ENCODE results near the gene PIBF1. TPM values are rescaled to one million over a fixed set of nuclear protein-coding genes. Genes with fewer than 3 reads are reported as not detected.

PIBF1 gene
- total RNA-seq, 2 experiments from 2014 or later = 19.1 to 21.8 TPM

DNA sequence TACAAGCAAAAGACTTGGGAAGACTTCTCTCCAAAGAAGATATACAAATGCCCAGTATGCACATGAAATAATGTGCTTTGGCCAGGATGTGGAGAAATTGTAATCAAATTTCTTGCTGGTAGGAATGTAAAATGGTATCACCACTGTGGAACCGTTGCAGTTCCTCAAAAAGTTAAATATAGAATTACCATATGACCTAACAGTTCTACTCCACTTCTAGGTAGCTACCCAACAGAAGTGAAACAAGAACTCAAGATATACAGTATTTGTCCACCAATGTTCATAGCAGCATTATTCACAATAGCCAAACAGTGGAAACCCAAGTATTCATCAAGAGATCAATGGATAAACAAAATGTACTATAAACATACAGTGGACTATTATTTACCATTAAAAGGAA lies 181.8 kb downstream of the PIBF1 start:
- POLR2A ChIA-PET = no interaction called here
- Mint-ChIP-seq H3K9me3 (no peaks in the 10 kb centered on the region), H3K36me3 (ENCODE audit: low read depth) (peaks cover 2% of the 10 kb centered on the region), H3K4me3 (no peak overlapping the region), H3K4me1 (no peaks in the 10 kb centered on the region), H3K27me3 (no peaks in the 10 kb centered on the region), H3K27ac (no peak overlapping the region)
- CTCF ChIA-PET = no interaction called here
- DNase-seq = no peak

DNA sequence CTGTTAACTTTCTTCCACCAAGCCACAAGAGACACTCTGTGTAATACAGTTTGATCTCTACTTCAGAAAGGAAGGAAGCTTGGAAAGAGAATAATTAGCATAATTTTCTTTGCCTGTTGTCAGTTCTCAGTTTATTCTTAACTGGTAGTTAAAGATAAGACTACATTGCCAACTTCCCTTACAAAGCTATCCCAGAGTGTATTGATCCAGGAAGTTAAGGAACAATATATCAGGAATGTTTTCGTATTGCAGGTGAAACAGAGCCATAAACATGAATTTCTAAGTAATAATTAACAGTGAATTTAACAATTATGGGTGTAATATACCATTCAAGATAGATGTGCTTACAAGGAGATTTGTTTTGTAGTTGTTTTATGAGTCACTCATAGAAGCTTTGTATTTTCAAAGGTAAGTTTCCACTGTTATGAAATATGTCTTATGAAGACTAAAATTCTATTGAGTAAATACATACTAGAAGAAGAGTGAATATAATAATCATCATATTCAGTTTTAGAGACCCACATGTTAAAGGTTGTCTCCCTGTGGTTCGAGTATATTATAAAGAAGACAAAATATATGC lies 188.5 kb downstream of the PIBF1 start:
- no peak for DNase-seq
- CTCF ChIA-PET = no interaction called here
- H3K4me1 Mint-ChIP-seq = no peaks in the 10 kb centered on the region
- H3K27ac Mint-ChIP-seq = no peak overlapping the region
- no peaks in the 10 kb centered on the region for H3K27me3 Mint-ChIP-seq
- POLR2A ChIA-PET = no interaction called here
- no peaks in the 10 kb centered on the region for H3K9me3 Mint-ChIP-seq
- no peak overlapping the region for H3K4me3 Mint-ChIP-seq
- H3K36me3 Mint-ChIP-seq (ENCODE audit: low read depth) = peaks cover 3% of the 10 kb centered on the region

DNA sequence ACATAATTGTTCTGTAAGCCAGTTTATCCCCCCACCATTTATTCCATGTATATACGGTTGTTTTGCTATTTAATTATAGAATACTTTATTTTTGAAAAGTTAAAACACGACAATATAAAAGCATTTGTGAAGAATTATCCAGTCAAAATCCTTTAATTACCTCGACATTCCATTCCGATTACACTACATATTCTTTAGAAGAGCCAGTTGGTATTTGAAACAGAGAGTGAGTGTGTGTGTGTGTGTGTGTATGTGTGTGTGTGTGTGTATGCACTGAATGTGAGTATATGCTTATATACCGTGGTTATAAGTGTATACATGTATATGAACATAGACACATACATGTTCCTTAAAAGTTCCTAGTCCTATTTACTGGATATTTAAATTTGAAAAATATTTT lies 189.0 kb downstream of the PIBF1 start:
- H3K27ac Mint-ChIP-seq = no peak overlapping the region
- H3K36me3 Mint-ChIP-seq (ENCODE audit: low read depth) = peaks cover 5% of the 10 kb centered on the region
- no peak for DNase-seq
- CTCF ChIA-PET = no interaction called here
- no peaks in the 10 kb centered on the region for H3K9me3 Mint-ChIP-seq
- no peak overlapping the region for H3K4me3 Mint-ChIP-seq
- no peaks in the 10 kb centered on the region for H3K27me3 Mint-ChIP-seq
- POLR2A ChIA-PET = no interaction called here
- H3K4me1 Mint-ChIP-seq = no peaks in the 10 kb centered on the region

DNA sequence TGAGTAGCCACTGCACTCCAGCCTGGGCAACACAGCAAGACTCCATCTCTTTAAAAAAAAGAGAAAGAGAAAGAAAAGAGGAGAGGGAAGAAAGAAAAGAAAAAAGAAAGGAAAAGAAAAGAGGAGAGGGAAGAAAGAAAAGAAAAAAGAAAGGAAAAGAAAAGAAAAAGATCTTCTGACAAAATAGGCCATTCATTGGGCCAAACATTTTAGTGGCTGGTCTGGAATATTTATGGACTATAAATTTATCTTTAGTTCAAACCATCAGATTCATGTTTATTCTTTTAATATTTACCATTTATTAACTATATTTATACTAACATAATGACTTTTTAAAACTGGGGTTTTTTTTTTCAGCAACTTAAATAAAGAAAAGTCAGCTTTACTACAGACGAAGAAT lies 191.3 kb downstream of the PIBF1 start:
- no peak overlapping the region for H3K27ac Mint-ChIP-seq
- no peak overlapping the region for H3K4me3 Mint-ChIP-seq
- peaks cover 5% of the 10 kb centered on the region for H3K36me3 Mint-ChIP-seq (ENCODE audit: low read depth)
- no peaks in the 10 kb centered on the region for H3K9me3 Mint-ChIP-seq
- ChIA-PET POLR2A (no interaction called here), CTCF (no interaction called here)
- no peaks in the 10 kb centered on the region for H3K27me3 Mint-ChIP-seq
- no peak for DNase-seq
- H3K4me1 Mint-ChIP-seq = peaks cover 4% of the 10 kb centered on the region

DNA sequence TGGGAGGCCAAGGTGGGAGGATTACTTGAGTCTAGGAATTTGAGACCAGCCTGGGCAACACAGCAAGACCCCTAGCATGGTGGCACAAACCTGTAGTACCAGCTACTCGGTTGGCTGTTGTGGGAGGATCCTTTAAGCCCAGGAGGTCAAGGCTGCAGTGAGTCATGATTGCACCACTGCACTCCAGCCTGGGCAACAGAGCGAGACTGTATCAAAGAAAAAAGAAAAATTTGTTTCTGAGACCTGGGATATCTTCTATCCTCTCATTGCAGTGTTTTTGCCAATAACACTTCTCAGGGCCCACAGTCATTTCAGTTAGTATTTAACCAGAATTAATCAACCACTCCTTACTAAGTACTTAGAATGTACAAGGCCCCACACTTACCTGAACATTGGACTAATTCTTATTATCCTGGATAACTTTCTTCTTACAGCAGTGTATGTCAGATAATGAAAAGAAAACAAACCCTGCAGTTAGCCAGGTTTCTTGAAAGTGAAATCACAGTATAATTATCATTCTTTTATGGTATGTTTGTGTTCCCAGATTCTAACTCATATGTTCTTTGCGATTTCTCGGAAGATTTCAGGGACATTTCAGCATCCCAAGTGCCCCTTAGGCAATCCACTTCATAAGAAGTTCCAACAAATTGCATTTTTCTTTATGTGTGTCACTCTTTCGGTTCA lies 201.3 kb downstream of the PIBF1 start:
- Mint-ChIP-seq H3K4me1 (no peaks in the 10 kb centered on the region), H3K9me3 (no peaks in the 10 kb centered on the region), H3K4me3 (no peak overlapping the region), H3K27me3 (no peaks in the 10 kb centered on the region), H3K36me3 (ENCODE audit: low read depth) (peaks cover 2% of the 10 kb centered on the region), H3K27ac (no peak overlapping the region)
- DNase-seq = no peak
- ChIA-PET CTCF (no interaction called here), POLR2A (no interaction called here)

DNA sequence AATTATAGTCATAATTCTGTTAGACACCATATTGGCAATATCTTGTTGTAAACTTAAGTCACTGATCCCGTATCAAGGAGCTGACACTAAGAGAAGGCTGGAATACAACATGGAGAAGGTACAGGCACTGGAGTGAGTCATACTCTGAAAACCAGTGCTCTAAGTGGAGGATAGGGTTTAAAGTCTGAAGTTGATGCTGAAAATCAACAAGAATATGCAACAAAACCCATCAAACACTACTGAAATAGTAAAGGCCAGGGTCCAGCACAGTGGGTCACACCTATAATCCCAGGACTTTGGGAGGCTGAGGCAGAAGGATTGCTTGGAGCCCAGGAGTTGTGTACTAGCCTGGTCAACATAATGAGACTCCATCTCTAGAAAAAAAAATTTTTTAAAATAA lies 203.7 kb downstream of the PIBF1 start:
- ChIA-PET POLR2A (no interaction called here), CTCF (no interaction called here)
- no peak for DNase-seq
- H3K27ac Mint-ChIP-seq = no peak overlapping the region
- no peak overlapping the region for H3K4me3 Mint-ChIP-seq
- H3K9me3 Mint-ChIP-seq = no peaks in the 10 kb centered on the region
- H3K4me1 Mint-ChIP-seq = no peaks in the 10 kb centered on the region
- H3K36me3 Mint-ChIP-seq (ENCODE audit: low read depth) = no peaks in the 10 kb centered on the region
- H3K27me3 Mint-ChIP-seq = no peaks in the 10 kb centered on the region

DNA sequence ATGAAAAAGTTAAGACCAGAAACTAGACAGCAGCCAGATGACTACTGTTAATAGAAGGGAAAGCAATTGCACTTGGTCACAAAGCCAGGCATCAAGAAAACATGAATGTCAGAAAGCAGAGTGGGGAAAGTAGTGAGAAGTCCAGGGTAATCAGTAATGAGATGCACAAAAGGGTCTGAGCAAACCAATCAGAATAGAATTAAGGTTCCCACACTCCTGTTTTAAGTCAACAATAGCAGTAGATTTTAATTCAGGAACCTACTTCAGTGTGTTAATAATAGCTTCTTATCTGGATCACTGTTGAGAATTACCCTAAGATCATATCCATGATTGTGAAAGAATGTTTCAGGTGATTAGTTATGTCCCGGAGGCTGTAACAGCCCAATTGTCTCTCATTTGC lies 204.3 kb downstream of the PIBF1 start:
- ChIA-PET CTCF (no interaction called here), POLR2A (no interaction called here)
- no peaks in the 10 kb centered on the region for H3K27me3 Mint-ChIP-seq
- H3K4me1 Mint-ChIP-seq = no peaks in the 10 kb centered on the region
- H3K36me3 Mint-ChIP-seq (ENCODE audit: low read depth) = no peaks in the 10 kb centered on the region
- no peak overlapping the region for H3K27ac Mint-ChIP-seq
- H3K9me3 Mint-ChIP-seq = no peaks in the 10 kb centered on the region
- no peak overlapping the region for H3K4me3 Mint-ChIP-seq
- DNase-seq = no peak

DNA sequence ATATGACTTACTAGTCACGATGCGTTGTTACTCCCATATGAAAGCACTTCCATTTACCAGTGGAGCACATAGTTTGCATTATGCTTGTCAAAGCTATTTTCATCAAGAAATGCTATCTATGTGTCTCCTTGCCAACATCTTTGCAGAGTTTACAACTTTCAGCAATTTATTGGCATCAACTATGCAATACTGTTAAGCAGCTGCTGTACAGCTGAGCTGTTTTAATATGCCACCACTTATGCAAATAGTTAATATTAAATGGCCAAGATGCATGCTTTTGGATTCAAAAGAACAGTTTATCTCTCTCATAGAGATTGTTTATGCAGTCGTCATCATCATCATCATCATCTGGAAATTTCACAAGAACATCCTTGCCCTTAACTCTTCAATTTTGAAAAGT lies 209.0 kb downstream of the PIBF1 start:
- Mint-ChIP-seq H3K27me3 (no peaks in the 10 kb centered on the region), H3K27ac (no peak overlapping the region), H3K36me3 (ENCODE audit: low read depth) (no peaks in the 10 kb centered on the region), H3K4me3 (no peak overlapping the region), H3K4me1 (no peaks in the 10 kb centered on the region), H3K9me3 (no peaks in the 10 kb centered on the region)
- POLR2A ChIA-PET = no interaction called here
- CTCF ChIA-PET = no interaction called here
- no peak for DNase-seq

DNA sequence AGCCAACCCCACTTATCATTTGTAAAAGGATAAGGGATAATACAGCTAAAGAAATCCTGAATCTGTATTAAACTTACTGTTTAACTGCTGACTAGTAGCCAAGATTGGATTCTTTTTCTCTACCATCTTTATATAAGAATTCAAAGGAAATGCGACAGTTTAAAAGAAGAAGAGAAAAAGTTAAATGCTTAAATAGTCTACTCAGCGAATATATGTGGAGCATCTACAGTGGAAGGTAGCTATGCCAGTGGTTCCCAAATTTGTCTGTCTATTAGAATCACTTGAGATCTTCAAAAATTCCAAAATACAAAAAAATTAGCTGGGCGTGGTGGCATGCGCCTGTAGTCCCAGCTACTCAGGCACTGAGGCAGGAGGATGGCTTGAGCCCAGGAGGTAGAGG lies 216.1 kb downstream of the PIBF1 start:
- Mint-ChIP-seq H3K9me3 (no peaks in the 10 kb centered on the region), H3K36me3 (ENCODE audit: low read depth) (peaks cover 9% of the 10 kb centered on the region), H3K4me3 (no peak overlapping the region), H3K27me3 (no peaks in the 10 kb centered on the region), H3K27ac (no peak overlapping the region), H3K4me1 (peaks cover 12% of the 10 kb centered on the region)
- CTCF ChIA-PET = no interaction called here
- no peak for DNase-seq
- POLR2A ChIA-PET = no interaction called here

DNA sequence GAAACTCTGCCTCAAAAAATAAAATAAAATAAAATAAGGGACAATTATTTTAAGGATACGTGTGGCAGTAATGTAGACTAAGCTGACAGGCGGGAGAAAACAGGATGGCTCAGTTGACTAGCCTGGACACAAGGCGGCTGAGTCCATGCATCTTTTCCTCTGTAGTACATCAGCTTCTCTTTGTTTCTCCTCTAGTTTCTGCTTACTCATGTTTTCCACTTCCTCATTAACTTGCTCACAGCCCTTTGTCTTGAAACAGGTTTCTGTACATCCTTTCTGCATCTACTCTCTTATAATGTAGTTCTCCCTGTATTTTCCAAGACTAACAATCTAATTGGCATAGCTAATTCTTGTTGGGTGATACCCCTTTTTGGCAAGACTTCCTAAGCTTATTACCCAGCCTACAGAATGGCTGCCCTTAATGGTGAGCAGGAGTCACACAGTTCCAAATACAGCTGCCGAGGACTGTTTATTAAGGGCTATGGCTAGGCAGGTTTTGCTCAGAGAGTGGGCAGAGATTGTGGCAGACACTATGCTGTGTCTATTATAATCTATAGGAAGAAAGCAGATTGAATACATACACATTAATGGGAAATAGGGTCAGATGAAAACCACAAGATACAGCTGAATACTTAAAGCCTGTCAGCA lies 218.2 kb downstream of the PIBF1 start:
- ChIA-PET POLR2A (interaction anchor here (1.2 kb wide), 1 partner anchor 59 kb away, joined by 3 read pairs; the partner anchor contains the start of gene KLF5), CTCF (interaction anchor here (0.6 to 1.2 kb wide), 3 partner anchors 20 to 94 kb away, joined by 3 read pairs; partner anchors contain the start of gene KLF5)
- DNase-seq = no peak

DNA sequence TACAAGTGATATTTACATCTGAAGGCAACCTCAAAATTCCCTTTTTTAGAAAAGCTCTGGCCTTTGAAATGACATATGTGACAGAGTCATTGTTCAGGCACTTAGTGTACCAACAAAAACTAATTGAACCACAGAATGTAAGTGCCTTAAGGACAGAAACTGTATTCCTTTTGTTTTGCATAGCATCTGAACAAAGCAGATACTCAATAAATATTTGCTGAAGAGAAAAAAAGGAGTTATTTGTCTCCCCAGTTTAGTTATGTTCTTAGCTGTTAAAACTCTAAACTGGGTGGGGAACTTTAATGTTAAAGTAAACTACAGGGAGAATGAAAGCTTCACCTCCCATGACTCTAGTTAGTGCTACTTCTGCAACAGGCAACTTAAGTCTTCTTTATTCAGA lies 220.0 kb downstream of the PIBF1 start:
- Mint-ChIP-seq H3K9me3 (no peaks in the 10 kb centered on the region), H3K36me3 (ENCODE audit: low read depth) (peaks cover 12% of the 10 kb centered on the region), H3K4me1 (peaks cover 12% of the 10 kb centered on the region), H3K27ac (no peak overlapping the region), H3K4me3 (no peak overlapping the region), H3K27me3 (no peaks in the 10 kb centered on the region)
- ChIA-PET POLR2A (no interaction called here), CTCF (no interaction called here)
- DNase-seq = no peak

More for the DNA sequence above, 218.2 kb downstream of the PIBF1 start:
- peaks cover 12% of the 10 kb centered on the region for H3K4me1 Mint-ChIP-seq
- no peaks in the 10 kb centered on the region for H3K9me3 Mint-ChIP-seq
- H3K4me3 Mint-ChIP-seq = no peak overlapping the region
- H3K27ac Mint-ChIP-seq = peak overlapping the region; percentile 4
- H3K36me3 Mint-ChIP-seq (ENCODE audit: low read depth) = peaks cover 12% of the 10 kb centered on the region
- no peaks in the 10 kb centered on the region for H3K27me3 Mint-ChIP-seq

DNA sequence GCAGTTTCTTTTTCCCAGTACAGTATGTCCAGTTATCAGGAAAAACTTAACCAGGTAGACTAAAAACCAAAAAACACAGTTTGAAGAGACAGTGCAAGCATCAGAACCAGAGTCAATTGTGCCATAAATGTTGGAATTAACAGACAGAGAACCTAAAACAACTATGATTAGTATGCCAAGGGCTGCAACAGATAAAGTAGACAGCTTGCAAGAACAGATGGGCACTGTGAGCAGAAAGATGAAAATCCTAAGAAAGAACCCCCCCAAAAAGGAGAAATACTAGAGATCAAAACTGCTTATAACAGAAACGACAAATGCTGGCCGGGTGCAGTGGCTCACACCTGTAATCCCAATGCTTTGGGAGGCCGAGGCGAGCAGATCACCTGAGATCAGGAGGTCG lies 229.8 kb downstream of the PIBF1 start:
- Mint-ChIP-seq H3K4me1 (no peaks in the 10 kb centered on the region), H3K27me3 (no peaks in the 10 kb centered on the region), H3K27ac (no peak overlapping the region), H3K4me3 (no peak overlapping the region), H3K36me3 (ENCODE audit: low read depth) (peaks cover 8% of the 10 kb centered on the region), H3K9me3 (peaks cover 3% of the 10 kb centered on the region)
- DNase-seq = no peak
- ChIA-PET CTCF (no interaction called here), POLR2A (no interaction called here)

DNA sequence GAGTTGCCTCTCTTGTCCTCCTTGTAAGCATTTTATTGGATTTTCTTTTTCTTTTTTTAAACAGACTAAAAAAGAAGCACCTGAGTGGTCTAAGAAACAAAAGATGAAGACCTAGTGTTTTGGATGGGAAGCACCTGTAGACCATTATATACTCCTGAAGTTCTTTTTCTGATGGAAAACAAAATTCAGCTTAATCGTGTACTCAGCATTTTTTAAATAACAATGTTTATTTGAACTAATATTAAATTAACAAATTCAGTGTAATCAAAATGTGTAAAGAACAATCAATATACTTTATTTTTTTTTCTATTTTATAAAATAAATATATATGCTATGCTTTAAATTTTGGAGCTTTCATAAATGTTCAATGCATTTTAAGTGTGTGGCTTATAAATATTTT lies 233.9 kb downstream of the PIBF1 start:
- H3K4me3 Mint-ChIP-seq = no peak overlapping the region
- CTCF ChIA-PET = no interaction called here
- H3K9me3 Mint-ChIP-seq = peaks cover 3% of the 10 kb centered on the region
- DNase-seq = no peak
- H3K4me1 Mint-ChIP-seq = no peaks in the 10 kb centered on the region
- POLR2A ChIA-PET = no interaction called here
- H3K27ac Mint-ChIP-seq = no peak overlapping the region
- H3K27me3 Mint-ChIP-seq = no peaks in the 10 kb centered on the region
- H3K36me3 Mint-ChIP-seq (ENCODE audit: low read depth) = peaks cover 6% of the 10 kb centered on the region

DNA sequence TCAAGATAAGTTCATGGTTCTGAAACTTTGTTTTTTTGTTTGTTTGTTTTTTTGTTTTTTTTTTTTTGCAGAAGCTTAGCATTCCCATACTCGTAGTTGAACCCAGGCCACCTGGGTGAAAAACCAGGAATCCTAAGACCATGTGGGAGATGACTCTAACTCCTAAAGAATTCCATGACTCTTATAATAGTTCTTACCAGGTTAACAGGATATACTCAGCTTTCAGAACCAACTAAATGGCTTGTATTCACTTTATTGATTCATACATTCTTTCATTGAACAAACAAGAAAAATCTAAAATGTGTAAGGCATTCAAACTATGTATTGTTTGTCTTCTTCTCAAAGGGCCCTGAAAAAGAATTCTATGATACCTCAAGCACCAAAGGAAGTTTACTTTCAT lies 236.4 kb downstream of the PIBF1 start:
- CTCF ChIA-PET = no interaction called here
- H3K27me3 Mint-ChIP-seq = no peaks in the 10 kb centered on the region
- no peak for DNase-seq
- no peaks in the 10 kb centered on the region for H3K9me3 Mint-ChIP-seq
- POLR2A ChIA-PET = no interaction called here
- H3K4me1 Mint-ChIP-seq = no peaks in the 10 kb centered on the region
- H3K27ac Mint-ChIP-seq = no peak overlapping the region
- H3K4me3 Mint-ChIP-seq = no peak overlapping the region
- H3K36me3 Mint-ChIP-seq (ENCODE audit: low read depth) = peaks cover 6% of the 10 kb centered on the region
